Spleen (tissue), 11 donors: ENCODE results near the gene WLS. TPM values are rescaled to one million over a fixed set of nuclear protein-coding genes. Genes with fewer than 3 reads are reported as not detected.
"Not testable (repeated sequence)": the region's sequence is repeated elsewhere in the genome, so short reads cannot be mapped to it uniquely, and the experiment has no call there.

Experiments used
- DNase-seq: peaks from one replicate; pipeline ENCODE4 v3.0.0-alpha.2; 2020
- H3K27ac ChIP-seq, 8 donors: fragments of 200-600 bp; sonication (generic) in 7 of 8; 1 replicate in 4 of 8; 2 replicates in 4 of 8; pipeline versions ENCODE4 v1.5.0 to v1.8.0; 2016 to 2021; ENCODE audit warnings: inconsistent platforms in 4 of 8, mild to moderate bottlenecking in 4 of 8, moderate library complexity in 1 of 8
- H3K27me3 ChIP-seq, 7 donors: fragments of 200-600 bp; sonication (generic) in 6 of 7; replicated peaks in 1 of 7; 1 replicate in 4 of 7; 2 replicates in 3 of 7; pipeline versions ENCODE4 v1.5.0 to v1.8.0; 2016 to 2021; ENCODE audit warnings: inconsistent platforms in 3 of 7, mild to moderate bottlenecking in 1 of 7
- H3K36me3 ChIP-seq, 6 donors: fragments of 200-600 bp; sonication (generic) in 5 of 6; 1 replicate in 4 of 6; 2 replicates in 2 of 6; pipeline versions ENCODE4 v1.5.0 to v1.8.0; 2016 to 2021; ENCODE audit warnings: inconsistent platforms in 2 of 6
- H3K4me1 ChIP-seq, 6 donors: fragments of 200-600 bp; sonication (generic) in 5 of 6; 1 replicate in 3 of 6; 2 replicates in 3 of 6; pipeline versions ENCODE4 v1.5.0 to v1.8.0; 2016 to 2021; ENCODE audit warnings: inconsistent platforms in 3 of 6
- H3K4me3 ChIP-seq, 8 donors: fragments of 200-600 bp; sonication (generic) in 7 of 8; 1 replicate in 4 of 8; 2 replicates in 4 of 8; pipeline versions ENCODE4 v1.5.0 to v1.8.0; 2016 to 2021; ENCODE audit warnings: inconsistent platforms in 4 of 8, mild to moderate bottlenecking in 4 of 8, moderate library complexity in 2 of 8
- H3K9me3 ChIP-seq, 8 donors: fragments of 200-600 bp; sonication (generic) in 7 of 8; 1 replicate in 4 of 8; 2 replicates in 4 of 8; pipeline versions ENCODE4 v1.5.0 to v1.8.0; 2016 to 2021; ENCODE audit warnings: inconsistent platforms in 4 of 8
- CTCF ChIP-seq, 11 experiments: fragments of 200-600 bp in 7 of 11; fragments of 450-650 bp in 4 of 11; sonication (generic) in 4 of 11; IDR thresholded peaks in 8 of 11; conservative IDR thresholded peaks in 3 of 11; 1 replicate in 7 of 11; 2 replicates in 4 of 11; pipeline versions ENCODE4 v1.4.0 to v1.8.0; 2016 to 2021; ENCODE audit warnings: antibody characterized with exemption in 11 of 11, inconsistent platforms in 4 of 11, mild to moderate bottlenecking in 1 of 11
- POLR2A ChIP-seq, 3 donors: fragments of 450-650 bp; IDR thresholded peaks; one replicate each; pipeline ENCODE4 v1.5.1; 2017; ENCODE audit warnings: antibody characterized with exemption in 3 of 3, mild to moderate bottlenecking in 1 of 3
- POLR2AphosphoS5 ChIP-seq, 3 donors: sonication (generic); formaldehyde crosslinking; IDR thresholded peaks; one replicate each; pipeline ENCODE4 v1.5.1; 2017; ENCODE audit warnings: antibody characterized with exemption in 3 of 3
- WGBS, 5 donors: extraction: QIAGEN DNeasy Blood & Tissue Kit in 3 of 5; methylation state at CpG; one replicate each; pipeline versions ENCODE4 v1.1.5 to v1.1.7; 2013 to 2018; 5-methylcytosine and 5-hydroxymethylcytosine counted together
- intact Hi-C: fragments of 100-400 bp; cut with DNase I; formaldehyde crosslinking; loops from one replicate; pipeline ENCODE4 v1.15.0; 2023; ENCODE audit warnings: low total_unique reads
- polyA plus RNA-seq, 3 donors: library from polyadenylated mRNA; stranded (reverse); fragments of 200-250 nt; gene quantifications; one replicate each; pipeline ENCODE4 v1.2.1, GENCODE V29; 2013
- total RNA-seq, 7 donors: library from RNA; depleted of rRNA in 3 of 7; stranded (reverse); fragments of >200 nt in 3 of 7; fragmentation: NEBNext Ultra II Directional in 4 of 7; extraction: Animal tissue kit (Norgen Biotek cat#: 25700) in 4 of 7; gene quantifications; one replicate each; pipeline versions ENCODE4 v1.1.0 to v1.2.1, GENCODE V29; 2016 to 2021
- donor health status: healthy with polysubstance abuse.
- donor health status: DM: no; HTN: no; CAD: no; lungs with moderate emphysema.
- donor health status: DM: no; HTN: no; CAD: no.
- donor health status: Bipolar disorder and iron deficiency.
- donor health status: healthy.
- donor health status: DM: no; HTN: no; CAD: no.
- donor health status: DM: yes; HTN: yes; CAD: no.

WLS gene
- total and polyA plus RNA-seq, 10 donors = 5.6 to 67.2 (median 53.2) TPM

DNA sequence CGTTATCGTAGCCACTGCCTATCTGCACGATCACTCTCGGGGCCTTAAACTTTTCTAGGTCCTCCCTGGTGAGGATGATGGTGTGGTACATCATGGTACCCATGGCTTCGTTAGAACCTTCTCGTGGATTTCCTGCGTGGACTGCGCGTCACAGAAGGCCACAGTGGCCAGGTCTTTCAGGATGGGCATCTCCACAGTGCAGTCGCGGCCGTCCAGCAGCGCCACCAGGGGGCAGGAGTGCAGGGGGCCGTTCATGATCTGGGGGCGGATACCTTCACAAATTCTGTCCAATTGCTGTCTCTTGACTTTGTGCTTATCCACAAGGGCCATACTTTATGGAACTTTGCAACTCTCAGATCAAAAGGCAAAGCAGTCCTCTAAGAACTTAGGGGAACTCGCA, 69.6 kb downstream of the WLS start:
- Histone ChIP-seq H3K4me1 (no peaks in the 10 kb centered on the region), H3K4me3 (no peak overlapping the region), H3K9me3 (no peaks in the 10 kb centered on the region), H3K27ac (no peak overlapping the region), H3K36me3 (peaks cover 0 to 30% (median 2%) of the 10 kb centered on the region in 6 donors), H3K27me3 (no peaks in the 10 kb centered on the region)
- WGBS, 5 donors = 91 to 95% (median 94%) methylated on average over 15 to 16 of the region's 16 CpGs
- intact Hi-C loops = no loop called here
- DNase-seq = no peak
- TF ChIP-seq POLR2A (IDR thresholded peaks at IDR 0.05) = no peak
- no peak for TF ChIP-seq POLR2AphosphoS5 (IDR thresholded peaks at IDR 0.05)
- TF ChIP-seq CTCF (IDR thresholded peaks at IDR 0.05 in 8 of 11, conservative IDR thresholded peaks at IDR 0.05 in 3 of 11) = no peak

DNA sequence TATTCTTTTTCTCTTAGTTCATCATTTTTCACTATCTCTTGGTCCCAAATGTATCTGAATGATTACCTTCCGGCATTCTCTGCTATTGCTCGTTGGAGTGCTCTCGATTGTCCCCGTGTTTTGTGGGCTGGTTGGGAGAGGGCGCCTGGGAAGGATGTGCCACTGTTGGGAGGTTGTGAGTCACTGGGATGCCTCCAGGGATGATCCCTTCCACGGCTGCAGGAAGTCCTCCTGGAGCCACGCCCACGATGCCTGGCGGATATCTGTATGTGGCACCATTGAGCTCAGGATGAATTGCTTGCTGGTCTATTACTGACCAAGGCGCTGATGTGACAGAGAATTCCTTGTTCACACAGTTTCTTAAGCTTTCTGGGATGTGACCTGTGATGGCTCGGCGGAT, 70.7 kb downstream of the WLS start:
- WGBS, 5 donors = 82 to 95% (median 90%) methylated on average over 12 of the region's 12 CpGs
- H3K4me1 ChIP-seq, intact Hi-C loops, H3K9me3 ChIP-seq, H3K27me3 ChIP-seq, H3K27ac ChIP-seq, DNase-seq, H3K4me3 ChIP-seq: not testable (repeated sequence)
- peaks cover 0 to 38% (median 2%) of the 10 kb centered on the region in 6 donors for H3K36me3 ChIP-seq

- H3K27ac ChIP-seq, H3K9me3 ChIP-seq, DNase-seq, H3K4me3 ChIP-seq, H3K4me1 ChIP-seq, H3K27me3 ChIP-seq, intact Hi-C loops: not testable (repeated sequence)
- H3K36me3 ChIP-seq = peaks cover 0 to 45% (median 2%) of the 10 kb centered on the region in 6 donors
- WGBS, 5 donors = 41 to 54% (median 45%) methylated on average over 2 of the region's 2 CpGs
These were observed 71.4 kb downstream of the WLS start for GRCh38 chr1:68160935-68161334.

- no peak for DNase-seq
- Histone ChIP-seq H3K4me3 (no peak overlapping the region), H3K9me3 (no peaks in the 10 kb centered on the region), H3K27ac (no peak overlapping the region), H3K27me3 (no peaks in the 10 kb centered on the region), H3K4me1 (no peaks in the 10 kb centered on the region), H3K36me3 (peaks cover 0 to 55% (median 2%) of the 10 kb centered on the region in 6 donors)
- WGBS, 5 donors = 92 to 97% (median 95%) methylated on average over 1 of the region's 1 CpG
- intact Hi-C loops = no loop called here
- TF ChIP-seq CTCF (IDR thresholded peaks at IDR 0.05 in 8 of 11, conservative IDR thresholded peaks at IDR 0.05 in 3 of 11) = no peak
These were observed 72.3 kb downstream of the WLS start for GRCh38 chr1:68160021-68160420.

DNA sequence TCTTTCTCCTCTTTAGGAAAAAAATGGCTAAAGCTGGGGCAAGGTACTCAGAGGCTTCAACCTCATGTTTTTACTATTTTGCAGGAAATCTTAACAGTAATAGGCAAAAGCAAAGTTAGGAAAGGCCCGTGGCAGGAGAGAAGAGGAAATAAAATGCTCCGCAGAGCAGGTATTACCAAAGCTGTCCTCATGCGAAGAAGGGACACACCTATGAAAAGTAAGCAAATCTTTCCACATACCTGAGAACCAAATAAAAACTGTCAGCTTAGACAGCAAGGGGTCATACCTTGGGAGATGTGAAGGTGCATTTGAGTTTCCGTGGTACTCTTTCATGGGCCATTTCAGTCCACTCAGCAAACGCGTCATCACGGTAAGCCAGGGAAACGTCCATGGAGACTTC, 73.5 kb downstream of the WLS start:
- no peaks in the 10 kb centered on the region for H3K4me1 ChIP-seq
- peaks cover 0 to 64% (median 2%) of the 10 kb centered on the region in 6 donors for H3K36me3 ChIP-seq
- DNase-seq = no peak
- no peak overlapping the region for H3K4me3 ChIP-seq
- H3K27ac ChIP-seq = no peak overlapping the region
- intact Hi-C loops = no loop called here
- 78 to 91% (median 82%) methylated on average over 8 of the region's 8 CpGs for WGBS, 5 donors
- H3K9me3 ChIP-seq = no peaks in the 10 kb centered on the region
- no peaks in the 10 kb centered on the region for H3K27me3 ChIP-seq
- TF ChIP-seq CTCF (IDR thresholded peaks at IDR 0.05 in 8 of 11, conservative IDR thresholded peaks at IDR 0.05 in 3 of 11) = no peak
- no peak for TF ChIP-seq POLR2A (IDR thresholded peaks at IDR 0.05)
- no peak for TF ChIP-seq POLR2AphosphoS5 (IDR thresholded peaks at IDR 0.05)
